22Rv1 (cell line): ENCODE data around the gene DPH1.

ENCODE experiments used
- ZFX ChIP-seq: fragments of 450-650 bp; IDR thresholded peaks from 2 replicates; pipeline ENCODE4 v1.6.1; 2017; ENCODE audit warnings: antibody characterized with exemption, borderline replicate concordance
- TF ChIP-seq, protein P1 (sequence below): fragments of 450-650 bp; IDR thresholded peaks from 2 replicates; pipeline ENCODE4 v1.5.1; 2017; ENCODE audit warnings: mild to moderate bottlenecking

DNA sequence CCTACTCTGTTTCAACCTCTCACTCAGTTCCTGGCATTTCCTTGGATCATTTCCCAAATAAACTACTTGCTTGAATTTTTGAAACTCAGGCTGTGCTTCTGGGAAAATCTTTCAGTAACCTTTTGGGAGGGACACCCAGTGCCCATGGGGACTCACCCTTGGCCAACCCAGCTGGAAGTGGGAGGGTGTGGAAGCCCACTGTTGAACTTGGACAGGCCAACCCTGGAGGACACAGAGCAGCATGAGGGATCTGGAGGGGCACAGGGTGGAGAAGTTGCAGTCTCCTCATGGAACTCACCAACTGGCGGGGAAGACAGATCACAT, 16.0 kb upstream of the DPH1 start:
- TF ChIP-seq, protein P1, sequence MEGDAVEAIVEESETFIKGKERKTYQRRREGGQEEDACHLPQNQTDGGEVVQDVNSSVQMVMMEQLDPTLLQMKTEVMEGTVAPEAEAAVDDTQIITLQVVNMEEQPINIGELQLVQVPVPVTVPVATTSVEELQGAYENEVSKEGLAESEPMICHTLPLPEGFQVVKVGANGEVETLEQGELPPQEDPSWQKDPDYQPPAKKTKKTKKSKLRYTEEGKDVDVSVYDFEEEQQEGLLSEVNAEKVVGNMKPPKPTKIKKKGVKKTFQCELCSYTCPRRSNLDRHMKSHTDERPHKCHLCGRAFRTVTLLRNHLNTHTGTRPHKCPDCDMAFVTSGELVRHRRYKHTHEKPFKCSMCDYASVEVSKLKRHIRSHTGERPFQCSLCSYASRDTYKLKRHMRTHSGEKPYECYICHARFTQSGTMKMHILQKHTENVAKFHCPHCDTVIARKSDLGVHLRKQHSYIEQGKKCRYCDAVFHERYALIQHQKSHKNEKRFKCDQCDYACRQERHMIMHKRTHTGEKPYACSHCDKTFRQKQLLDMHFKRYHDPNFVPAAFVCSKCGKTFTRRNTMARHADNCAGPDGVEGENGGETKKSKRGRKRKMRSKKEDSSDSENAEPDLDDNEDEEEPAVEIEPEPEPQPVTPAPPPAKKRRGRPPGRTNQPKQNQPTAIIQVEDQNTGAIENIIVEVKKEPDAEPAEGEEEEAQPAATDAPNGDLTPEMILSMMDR: no peak
- TF ChIP-seq ZFX: no peak
